NCI-H345 treated with DMSO at 0.1 percent for 48 hours (cell line): ENCODE results near the gene TPM4.

Experiments used
- DNase-seq: peaks from one replicate; lab custom pipeline; 2025; ENCODE audit not compliant: unreplicated experiment; lab: John Stamatoyannopoulos, UW

The TPM4 gene

DNA sequence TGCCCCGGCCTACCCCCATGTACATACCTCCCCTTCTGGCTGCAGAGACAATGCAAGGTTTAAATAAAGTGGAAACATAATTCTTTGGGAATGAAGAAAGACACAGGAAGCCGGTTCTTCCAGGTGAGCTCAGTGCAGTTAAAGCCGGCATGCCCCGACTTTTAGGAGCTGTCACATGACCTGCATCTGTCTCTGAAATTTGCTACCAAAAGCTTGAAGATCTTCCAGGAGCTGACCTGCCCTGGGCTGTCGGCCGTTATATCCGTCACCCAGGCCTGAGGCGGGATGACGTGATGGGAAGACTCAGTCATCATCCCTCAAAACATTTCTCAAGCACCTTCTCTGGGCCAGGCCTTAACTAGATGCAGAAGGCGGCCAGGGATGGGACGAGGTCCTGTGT lies 45.7 kb downstream of the TPM4 start:
- DNase-seq: no peak

DNA sequence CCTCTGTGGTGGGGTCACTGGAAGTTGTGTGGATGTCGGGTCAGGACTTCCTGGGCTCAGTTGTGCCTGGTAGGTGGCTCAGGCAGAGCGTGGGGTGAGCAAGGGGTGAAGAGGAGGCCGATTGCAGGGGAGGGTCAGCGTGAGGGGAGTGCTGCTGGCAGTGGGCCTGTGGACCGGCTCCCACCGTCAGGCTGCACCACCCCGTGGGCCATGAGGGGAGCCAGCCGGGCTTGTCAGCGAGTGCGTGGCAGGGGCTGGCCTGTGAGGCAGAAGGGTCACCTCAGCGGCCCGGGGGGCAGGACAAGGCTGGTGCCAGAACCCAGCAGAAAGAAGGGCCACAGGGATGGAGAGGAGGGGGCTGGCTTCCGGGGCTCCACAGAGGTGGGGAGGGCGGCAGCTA lies 48.7 kb downstream of the TPM4 start:
- DNase-seq: no peak

DNA sequence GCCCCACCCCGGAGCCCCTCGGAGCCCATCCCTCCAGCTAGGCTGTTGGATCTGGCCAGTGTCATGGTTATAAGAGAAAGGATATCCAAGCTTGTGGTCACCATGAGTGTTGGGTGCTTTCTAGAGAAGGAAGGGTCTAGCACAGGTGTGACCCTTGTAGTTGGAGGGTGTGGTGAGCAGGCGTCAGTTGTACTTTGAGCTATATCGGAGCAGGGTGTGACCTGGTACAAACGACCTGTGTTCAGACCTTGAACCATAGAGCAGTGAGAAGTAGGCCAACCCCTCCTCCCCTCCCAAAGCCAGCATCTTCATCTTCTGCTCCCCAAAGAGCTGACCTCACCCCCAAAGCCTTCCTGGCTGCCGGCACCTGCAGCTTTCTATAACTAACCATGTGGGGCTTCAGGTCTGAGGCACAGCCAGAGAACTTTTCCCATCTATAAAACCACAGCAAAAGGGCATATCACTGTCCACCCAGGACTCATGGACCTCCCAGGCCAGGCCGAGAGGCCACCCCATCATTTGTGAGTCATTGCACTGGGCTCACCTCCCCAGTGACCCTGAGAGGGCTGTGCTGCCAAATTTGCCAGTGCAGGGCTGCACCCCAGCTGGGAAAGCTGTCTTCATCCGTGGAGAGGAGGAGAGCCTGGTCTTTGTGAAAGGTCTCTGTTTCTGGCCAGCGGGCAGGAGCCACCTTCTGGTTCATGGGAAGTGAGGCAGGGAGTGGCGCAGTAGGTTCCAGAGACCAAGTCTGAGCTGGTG lies 49.6 kb downstream of the TPM4 start:
- DNase-seq: no peak

DNA sequence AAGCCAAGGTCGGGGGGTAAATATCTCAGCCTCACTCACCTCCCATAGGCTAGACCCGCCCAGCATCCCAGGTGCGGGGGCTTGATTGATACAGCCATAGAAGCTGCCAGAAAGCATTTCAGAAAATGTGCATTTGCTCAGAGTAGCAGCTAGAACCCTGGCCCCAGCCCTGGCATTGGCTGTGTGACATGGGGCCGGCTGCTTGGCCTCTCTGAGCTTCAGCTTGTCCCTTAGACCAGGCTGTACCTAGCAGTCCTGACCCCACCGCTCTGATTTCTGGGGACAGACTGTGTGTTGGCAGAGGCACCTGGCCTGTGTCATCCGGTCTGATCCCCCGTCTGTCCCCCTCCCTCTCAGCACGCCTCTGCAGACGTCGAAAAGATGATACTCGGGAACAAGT lies 50.8 kb downstream of the TPM4 start:
- no peak for DNase-seq

DNA sequence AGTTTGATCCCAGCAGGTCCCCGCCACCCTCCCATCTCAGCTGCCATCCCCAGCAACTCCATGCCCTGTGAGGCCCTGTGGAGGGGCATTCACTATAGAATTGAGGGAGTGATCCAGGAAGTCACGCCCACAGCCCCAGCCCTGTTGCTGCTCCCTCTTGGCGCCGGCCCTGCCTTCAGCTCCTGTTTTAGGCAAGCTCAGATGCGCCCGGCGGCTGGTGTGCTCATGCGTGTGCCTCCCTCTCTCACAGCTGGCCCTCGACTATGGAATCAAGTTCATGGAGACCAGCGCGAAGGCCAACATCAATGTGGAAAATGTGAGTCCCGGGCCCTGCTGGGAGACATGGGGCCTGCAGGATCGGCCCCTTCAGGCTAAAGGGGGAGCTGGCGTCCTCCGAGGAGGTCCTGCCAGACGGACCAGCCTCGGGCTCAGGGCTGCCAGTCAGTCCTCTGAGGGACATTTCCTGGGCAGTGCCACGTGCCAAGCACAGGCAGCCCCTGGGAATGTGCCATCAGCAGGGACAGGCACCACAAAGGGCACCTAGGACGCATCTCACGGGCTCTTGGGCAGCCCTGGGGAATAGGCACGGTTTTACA lies 51.6 kb downstream of the TPM4 start:
- DNase-seq: no peak

DNA sequence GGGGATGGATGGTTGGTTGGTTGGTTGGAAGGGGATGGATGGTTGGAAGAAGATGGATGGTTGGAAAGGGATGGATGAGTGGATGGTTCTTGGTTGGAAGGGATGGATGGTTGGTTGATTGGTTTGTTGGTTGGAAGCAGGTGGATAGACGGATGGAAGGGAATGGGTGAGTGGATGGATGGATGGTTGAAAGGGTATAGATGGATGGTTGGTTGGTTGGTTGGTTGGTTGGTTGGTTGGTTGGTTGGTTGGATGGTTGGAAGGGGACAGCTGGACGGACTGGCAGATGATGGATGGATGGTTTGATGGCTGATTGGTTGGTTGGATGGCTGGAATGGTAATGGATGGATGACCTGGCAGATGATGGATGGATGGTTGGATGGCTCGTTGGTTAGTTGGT lies 55.4 kb downstream of the TPM4 start:
- no peak for DNase-seq

DNA sequence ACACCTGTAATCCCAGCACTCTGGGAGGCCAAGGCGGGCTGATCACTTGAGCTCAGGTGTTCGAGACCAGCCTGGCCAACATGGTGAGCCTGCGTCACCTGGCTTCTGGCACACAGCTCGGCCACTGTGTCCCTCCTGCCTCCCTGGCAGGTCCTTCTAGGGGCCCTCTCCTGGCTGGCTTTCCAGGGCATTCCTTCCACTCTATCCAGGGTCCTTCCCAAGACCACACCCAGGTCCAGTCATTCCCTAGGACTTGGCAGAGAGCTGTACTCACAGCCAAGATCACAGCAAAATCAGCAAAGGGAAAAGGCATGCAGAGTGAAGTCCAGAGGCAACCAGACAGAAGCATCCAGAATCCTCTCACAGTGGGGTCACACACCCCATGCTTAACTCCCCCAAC lies 57.5 kb downstream of the TPM4 start:
- no peak for DNase-seq

DNA sequence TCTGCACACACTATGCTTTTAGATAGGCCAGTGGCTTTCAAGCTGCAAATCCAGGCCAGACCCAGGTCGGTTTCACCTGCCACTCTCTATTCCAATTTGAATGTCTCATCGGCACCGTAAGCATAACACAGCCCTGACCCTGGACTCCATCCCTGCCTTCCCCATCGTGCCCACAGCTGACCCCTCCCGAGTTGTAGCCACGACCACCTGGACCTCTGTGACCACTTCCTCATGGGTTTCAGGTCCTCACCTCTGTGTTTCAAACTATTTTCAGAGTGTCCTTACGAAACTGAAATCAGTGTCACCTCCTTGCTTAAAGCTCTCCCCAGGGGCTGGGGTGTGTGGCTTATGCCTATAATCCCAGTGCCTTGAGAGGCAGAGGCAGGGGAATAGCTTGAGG lies 58.2 kb downstream of the TPM4 start:
- DNase-seq: no peak

DNA sequence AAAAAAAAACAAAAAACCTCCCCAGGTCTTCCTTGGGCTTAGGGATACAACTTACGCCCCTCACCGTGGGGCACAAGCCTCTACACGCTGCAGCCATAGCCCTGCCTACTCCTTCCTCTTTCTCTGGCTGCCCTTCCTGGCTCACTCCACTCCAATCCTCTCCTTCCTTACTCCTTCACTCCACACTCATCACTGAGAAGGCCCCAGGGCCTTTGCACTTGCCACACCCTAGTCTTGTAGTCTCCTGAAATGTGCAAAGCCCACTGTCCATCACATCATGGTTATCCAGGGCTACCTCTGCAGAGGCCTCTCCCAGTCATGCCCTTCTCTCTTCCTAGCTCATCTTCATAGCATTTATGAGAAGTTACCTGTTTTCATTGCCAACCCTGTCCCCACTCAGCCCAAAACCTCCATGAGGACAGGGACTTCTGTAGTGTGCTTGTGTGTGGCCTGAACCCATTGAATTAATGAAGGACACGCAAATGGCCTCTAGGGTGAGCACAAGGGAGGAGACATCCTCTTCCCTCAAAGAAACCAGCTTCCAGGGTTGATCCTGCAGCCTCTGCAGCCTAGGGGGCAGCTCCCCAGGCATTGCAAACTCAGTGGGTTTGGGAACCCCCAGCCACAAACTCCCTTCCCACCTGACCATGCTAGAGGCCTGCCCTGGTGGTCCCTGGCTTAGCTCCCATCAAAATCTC lies 59.3 kb downstream of the TPM4 start:
- DNase-seq: no peak

DNA sequence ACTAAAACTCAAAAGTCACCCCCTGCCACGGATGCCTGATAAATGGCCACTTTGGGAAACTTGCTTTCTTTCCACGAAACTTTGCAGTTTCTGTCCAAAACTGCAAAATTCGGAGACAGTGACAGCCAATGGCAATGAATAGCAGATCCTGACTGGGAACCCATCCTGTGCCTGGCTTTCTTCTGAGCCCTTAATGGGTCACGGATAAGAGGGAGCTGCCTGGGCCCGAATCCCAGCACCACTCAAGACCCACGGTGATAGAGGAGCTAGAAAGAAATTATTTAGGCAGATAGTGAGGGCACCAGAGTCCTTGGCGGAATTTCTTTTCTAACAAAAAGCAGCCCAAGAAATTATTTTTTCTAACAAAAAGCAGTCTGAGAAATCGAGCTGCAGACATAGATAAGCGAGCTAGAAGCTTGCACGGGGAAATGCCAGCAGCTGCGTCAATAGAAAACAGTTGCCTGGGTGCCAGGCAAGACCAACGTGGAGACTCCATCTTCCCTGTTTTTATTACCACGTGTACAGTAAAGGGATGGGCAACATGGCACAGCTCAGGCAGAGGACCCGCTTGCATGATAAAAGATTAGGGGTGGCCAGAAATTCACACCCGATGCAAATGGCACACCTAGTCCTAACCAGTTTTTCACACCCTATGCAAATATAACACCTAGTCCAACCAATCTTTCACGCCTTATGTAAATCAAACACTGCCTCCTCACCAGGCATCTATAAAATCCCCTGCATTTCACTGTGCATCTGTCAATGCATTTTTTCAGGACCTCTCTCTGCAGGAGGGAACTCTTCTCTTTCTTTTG lies 60.1 kb downstream of the TPM4 start:
- no peak for DNase-seq

DNA sequence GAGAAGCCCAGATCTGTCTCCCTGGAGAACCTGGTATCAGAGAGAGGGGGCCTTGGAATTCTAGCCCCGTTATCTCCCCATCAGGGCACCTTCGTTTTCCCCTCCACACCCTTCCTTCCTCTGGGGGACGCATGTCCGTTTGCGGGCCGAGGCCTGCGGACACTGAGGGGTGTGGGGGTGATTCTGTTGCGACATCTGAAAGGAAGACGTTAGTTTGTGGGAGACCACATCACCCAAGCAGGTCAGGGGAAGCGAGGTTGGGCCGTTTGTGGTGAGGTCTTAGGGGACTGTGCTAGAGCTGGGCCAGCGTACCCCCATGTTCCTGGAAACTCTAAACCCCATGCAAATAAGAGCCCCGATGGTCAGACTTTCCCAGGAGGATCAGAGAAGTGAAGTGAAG lies 63.5 kb downstream of the TPM4 start:
- DNase-seq: no peak

DNA sequence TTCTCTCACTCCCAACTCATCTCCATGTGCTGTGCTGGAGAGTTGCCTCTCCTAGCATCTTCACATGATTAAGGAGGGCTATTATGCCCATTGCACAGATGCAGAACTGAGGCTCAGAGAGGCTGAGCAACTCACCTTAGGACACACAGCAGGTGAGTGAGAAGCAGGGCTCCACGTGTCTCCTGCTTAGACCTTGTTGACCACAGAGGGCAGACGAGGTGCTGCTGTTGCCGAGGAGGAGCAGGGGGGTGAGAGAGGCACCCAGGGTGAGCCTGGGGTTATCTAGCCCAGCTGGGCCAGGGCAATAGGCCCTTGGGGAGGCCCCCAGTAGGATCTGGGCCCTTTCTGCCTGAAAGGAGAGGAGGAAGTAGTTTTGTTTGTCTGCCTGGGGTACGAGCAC lies 64.7 kb downstream of the TPM4 start:
- DNase-seq: no peak

DNA sequence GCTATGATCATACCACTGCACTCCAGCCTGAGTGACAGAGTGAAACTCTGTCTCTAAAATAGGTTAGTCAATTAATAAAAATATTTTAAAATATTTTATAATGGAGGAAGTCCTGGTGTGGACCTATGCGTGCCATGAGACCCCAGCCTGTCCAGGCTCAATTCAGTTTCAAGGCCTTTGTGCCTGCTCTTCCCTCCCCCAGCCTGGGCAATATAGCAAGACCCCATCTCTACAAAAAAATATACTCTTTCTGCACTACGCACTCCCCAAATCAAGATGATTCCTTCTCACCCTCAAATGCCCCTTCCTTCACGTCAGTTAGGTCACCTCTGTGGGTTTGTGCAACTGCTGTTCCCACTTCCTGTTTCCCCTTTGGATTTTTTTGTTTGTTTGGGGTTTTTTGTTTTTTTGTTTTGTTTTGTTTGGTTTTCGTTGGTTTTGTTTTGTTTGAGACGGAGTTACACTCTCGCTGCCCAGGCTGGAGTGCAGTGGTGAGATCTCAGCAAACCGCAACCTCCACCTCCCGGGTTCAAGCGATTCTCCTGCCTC lies 65.8 kb downstream of the TPM4 start:
- no peak for DNase-seq

DNA sequence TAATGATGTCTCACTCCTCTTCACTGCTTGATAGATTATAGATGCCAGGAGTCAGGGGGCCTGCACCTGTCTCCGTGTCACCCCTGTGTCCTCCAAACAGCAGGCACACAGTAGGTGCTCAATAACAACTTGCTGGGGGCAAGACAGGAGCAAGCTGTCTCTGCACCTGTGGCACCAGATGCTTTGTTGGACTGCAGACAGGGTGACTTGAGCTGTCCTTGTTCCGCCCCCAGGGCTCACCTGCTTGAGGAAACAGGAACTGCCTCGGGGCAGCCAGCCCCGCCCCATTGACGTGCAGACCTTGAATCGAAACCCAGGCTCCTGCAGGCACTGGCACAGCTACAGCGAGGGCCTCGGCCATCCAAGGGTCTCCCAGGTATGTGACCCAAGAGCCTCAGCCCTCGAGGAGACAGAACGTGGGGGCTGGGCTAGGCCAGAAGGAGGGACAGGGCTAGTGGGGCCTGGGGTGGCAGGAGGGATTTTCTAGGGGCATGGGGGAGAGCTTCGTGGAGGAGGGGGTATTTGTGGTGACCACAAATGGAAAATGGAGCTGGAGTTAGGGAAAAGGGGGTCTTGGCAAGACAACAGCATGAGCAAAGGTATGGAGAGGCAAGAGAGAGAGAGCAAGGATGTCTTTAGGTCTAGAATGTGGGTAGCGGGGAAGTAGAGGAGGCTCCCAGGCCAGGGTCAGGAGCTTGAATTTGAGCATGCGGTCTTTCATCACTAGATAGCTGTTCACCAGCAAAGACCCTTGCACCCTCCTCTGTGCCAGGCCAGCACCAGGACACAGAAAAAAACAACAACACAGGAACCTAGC lies 67.3 kb downstream of the TPM4 start, which contains the start of gene HSH2D:
HSH2D (plus strand) TSS at position 287 of the 817 bp plus-strand sequence. CDS start 5,066 bp downstream, outside the sequence.
- peak; percentile 20 for DNase-seq

DNA sequence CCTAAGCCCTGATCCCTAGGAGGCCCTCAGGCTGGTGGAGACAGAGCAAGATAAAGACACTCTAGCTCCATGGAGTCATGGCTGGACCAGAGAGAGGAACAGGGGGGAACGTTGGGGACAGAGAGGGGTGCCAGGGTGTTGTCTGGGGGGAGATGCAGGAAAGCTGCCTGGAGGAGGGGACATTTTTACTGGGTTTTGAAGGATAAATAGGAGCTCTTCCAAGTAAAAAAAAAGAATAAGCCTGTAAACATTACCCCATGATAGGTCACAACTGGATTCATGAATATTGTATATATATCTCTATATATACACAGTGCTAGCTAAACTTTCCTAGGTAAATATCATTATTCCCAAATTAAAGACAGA lies 67.9 kb downstream of the TPM4 start:
- no peak for DNase-seq

DNA sequence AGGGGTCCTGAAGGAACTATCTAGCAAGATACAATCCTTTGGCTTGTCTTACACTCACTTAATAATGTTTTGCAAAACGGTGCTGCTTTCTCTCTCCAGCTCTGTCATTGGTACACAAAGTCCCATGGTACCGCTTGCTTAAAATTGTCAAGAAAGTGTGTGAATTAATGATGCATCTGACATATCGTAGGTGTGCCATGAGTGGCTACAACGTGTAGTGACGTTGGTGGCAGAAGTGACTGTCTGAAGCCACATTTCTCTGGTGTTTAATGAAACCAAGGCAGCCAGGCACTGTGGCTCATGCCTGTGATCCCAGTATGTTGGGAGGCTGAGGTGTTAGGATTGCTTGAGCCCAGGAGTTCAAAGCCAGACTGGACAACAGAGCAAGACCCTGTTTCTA lies 69.8 kb downstream of the TPM4 start:
- no peak for DNase-seq

DNA sequence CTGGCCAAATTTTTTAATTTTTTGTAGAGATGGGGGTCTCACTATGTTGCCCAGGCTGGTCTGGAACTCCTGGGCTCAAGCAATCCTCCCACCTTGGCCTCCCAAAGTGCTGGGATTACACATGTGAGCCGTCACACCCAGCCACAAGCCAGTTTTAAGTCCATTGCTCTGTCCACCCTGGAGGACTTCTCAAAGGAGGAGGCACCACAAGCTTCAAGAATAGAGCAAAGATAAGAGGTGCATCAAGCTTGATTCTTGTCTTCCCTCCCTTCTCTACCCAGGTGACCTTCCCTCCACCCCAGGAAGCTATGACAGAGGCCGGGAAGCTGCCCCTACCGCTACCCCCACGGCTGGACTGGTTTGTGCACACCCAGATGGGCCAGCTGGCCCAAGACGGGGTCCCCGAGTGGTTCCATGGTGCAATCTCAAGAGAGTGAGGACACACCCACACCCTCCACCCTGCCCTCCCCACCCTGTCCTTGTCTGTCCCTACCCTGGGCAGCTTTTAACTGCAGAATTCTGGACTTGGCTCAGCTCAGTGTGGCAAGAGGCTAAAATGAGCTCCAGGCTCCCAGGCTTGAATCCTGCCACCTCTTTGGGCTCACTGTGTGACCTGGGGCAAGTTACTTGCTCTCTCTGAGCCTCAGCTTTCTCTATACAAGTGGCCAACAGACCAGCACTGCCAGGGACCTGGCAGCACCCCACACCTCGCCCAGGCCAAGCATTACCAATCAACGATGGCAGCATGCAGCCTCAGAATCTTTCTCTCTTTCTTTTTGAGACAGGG lies 72.3 kb downstream of the TPM4 start:
- no peak for DNase-seq
